ENCODE data around the gene ZACN.

ZACN gene

DNA sequence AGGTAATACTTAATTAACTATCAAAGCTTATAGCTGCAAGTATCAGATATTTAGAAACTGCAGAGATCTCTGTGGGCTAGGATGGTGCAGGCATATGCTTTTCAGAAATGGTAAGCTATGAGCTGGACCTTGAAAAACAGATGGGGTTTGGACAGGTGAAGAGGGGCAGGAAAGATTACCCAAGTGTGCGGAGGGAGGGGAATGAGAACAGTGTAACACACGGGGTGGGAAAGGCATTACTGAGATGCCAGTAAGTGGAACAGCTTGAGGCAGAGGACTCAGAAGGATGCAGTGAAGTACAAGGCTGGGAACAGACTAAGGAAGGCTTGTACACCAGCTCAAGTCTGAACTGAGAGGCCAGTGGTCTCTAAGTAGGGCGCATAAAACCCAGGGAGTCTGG lies 29.7 kb upstream of the ZACN start:
- no peak overlapping the region for H3K4me3 ChIP-seq (ENCODE audit: low read depth, low read length)
- no peak for DNase-seq (ENCODE audit: low read depth)
- TF ChIP-seq, protein P1, sequence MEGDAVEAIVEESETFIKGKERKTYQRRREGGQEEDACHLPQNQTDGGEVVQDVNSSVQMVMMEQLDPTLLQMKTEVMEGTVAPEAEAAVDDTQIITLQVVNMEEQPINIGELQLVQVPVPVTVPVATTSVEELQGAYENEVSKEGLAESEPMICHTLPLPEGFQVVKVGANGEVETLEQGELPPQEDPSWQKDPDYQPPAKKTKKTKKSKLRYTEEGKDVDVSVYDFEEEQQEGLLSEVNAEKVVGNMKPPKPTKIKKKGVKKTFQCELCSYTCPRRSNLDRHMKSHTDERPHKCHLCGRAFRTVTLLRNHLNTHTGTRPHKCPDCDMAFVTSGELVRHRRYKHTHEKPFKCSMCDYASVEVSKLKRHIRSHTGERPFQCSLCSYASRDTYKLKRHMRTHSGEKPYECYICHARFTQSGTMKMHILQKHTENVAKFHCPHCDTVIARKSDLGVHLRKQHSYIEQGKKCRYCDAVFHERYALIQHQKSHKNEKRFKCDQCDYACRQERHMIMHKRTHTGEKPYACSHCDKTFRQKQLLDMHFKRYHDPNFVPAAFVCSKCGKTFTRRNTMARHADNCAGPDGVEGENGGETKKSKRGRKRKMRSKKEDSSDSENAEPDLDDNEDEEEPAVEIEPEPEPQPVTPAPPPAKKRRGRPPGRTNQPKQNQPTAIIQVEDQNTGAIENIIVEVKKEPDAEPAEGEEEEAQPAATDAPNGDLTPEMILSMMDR (conservative IDR thresholded peaks at IDR 0.05; ENCODE audit: low read depth, low read length): no peak

DNA sequence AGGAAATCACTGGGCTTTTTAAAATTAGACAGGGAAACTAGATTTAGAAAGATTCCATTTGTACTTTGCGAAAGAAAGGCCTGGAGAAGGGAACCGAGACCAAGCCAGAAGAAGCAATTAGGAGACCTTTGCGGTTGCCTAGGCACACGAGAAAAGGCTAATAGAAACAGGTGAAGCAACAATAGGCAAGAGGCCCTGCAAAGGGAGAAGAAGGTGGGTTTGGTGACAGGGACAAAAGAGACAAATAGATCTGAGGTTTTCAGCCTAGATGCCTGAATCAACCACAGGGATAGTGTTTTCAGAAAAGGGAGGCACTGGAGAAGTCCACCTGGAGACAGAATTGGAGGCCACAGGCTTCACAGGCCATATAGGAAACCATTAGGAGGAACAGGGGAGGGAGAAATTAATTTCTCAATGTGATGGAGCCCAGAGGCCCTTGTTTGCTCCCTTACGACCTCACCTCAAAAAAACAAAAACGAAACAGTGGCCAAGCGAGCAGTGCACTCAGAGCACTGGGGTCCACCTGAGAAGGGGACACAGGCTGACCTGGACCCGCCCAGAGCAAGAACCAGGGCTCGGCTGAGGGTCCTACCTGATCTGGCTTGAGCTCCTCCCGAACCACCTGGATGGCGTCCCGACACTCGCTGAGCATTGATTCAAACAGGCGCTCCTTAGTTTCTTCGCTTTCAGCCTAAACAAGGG lies 29.0 kb upstream of the ZACN start:
- DNase-seq (ENCODE audit: low read depth): no peak
- H3K4me3 ChIP-seq (ENCODE audit: low read depth, low read length): no peak overlapping the region
- TF ChIP-seq, protein P1 (conservative IDR thresholded peaks at IDR 0.05; ENCODE audit: low read depth, low read length): no peak

DNA sequence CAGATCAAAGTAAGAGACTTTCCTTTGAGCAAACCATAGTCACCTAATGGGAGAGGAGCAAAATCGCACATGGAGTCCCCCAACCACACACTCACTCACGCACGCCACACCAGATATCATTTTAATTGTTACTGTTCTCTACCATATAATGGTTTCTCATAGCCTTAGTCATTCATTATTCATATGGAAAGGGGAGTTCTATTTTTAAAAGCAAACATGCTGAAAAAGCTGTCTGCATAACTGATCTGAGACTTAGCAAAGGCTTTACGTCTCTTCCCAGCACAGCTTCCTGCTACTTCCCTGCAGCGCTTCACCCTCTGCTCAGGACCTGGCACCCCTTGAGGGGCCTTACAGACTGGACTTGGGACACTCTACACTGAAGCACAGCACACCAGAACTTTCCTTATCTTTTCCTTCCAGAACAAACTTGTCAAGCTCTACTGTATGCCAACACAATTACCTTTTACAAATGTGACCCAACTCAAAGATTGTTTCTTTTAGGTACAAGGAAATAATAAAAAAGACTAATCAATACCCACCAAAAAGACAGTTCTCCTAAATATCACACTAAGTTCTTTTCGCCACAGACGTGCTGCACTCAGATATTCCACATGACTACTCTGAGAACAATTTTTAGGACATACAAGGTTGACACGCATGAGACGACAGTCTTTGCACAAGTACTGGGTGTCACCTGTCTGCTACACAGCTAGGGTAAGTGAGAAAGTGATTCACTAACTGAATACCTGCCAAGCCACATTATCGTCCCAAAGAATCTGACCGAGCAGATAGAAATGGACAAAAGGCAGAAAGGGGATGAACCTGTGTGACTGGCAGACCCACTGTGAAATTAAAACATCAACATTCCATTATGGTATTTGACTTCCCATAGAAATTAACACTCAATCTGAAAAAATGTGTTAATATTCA lies 28.2 kb upstream of the ZACN start:
- no peak overlapping the region for H3K4me3 ChIP-seq (ENCODE audit: low read depth, low read length)
- TF ChIP-seq, protein P1 (conservative IDR thresholded peaks at IDR 0.05; ENCODE audit: low read depth, low read length): no peak
- DNase-seq (ENCODE audit: low read depth): peak; percentile 24

DNA sequence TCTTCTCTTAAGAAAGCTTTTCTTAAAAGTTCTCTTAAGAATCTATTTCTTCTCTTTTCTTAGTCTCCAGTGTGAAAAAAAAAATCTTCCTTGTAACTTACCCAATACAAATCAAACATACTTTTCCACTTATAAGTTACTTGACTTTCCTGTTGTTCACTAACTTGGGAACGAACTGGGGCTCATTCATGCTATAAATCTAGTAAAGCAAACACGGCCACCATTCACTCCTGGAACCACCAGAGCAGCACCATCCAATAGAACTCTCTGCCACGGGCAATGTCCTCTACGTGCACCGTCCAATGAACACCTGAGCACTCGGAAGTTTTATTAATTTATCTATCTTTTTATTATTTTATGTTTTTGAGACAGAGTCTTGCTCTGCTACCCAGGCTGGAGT lies 27.4 kb upstream of the ZACN start:
- no peak for DNase-seq (ENCODE audit: low read depth)
- TF ChIP-seq, protein P1 (conservative IDR thresholded peaks at IDR 0.05; ENCODE audit: low read depth, low read length): no peak
- no peak overlapping the region for H3K4me3 ChIP-seq (ENCODE audit: low read depth, low read length)

DNA sequence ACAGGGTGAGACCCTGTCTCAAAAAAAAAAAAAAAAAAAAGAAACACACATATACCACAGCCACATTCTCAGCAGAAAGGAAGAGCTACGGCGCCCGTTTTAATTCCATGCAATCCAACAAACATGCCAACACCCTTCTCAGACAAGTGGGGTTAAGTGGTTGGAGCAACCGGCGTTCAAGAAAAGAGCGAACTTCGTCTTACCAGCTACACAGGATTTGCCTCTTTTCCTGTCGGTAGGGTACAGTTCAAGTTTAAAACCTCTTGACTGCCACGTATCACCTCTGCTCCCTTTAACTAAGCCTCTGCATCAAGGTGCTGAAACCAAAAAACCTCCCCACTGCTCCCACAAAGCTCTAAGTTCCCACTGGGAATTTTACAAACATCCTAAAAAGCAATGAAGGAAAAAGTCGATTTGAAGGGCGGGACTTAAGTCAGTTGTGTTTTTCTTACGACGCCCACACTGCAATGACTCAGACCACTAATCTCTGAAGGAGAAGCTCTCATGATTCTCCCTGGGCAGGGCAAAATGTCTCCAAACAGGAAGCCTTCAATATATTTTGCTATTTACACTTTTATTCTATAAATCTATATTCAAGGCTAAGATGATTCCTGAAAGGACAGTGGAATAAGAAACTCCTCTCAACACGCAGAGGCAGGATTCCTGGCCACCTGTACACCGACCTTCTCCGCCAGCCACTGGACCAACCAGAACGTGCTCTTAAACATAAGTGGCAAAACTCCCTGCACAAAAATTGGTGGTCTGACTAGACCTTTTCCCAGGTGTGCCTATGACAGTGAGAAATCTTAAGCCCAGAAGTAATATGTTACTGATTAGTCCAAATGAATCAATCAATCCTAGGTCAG lies 25.5 kb upstream of the ZACN start:
- DNase-seq (ENCODE audit: low read depth): peak; percentile 88
- H3K4me3 ChIP-seq (ENCODE audit: low read depth, low read length): no peak overlapping the region
- TF ChIP-seq, protein P1 (conservative IDR thresholded peaks at IDR 0.05; ENCODE audit: low read depth, low read length): no peak

DNA sequence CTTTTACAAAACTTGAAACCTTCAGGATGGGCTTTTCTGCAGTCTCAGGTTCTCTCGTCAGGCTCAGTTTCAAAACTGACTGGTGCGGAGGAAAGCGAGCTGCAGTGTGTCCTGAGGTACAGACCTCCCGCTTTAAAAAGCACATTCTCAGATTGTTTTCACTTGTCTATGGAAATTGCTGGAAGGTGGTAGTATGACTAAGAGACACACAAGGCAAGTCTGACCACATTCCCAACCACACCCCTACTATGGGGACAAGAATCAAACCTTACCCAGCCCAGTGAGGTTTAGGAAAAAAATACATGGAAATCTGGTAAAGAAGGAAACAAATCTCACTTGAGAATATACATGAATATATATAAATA lies 24.9 kb upstream of the ZACN start:
- H3K4me3 ChIP-seq (ENCODE audit: low read depth, low read length): no peak overlapping the region
- DNase-seq (ENCODE audit: low read depth): peak; percentile 50
- TF ChIP-seq, protein P1 (conservative IDR thresholded peaks at IDR 0.05; ENCODE audit: low read depth, low read length): no peak

All from choroid plexus epithelial cell (primary cell).